Activated CD8-positive, alpha-beta memory T cell treated with anti-CD3 and anti-CD28 coated beads for 24 hours (primary cell): ENCODE measurements around the gene PTPRN2.
A peak's percentile ranks its signal among the peaks of the same experiment; 100 is the strongest.
"Not testable (repeated sequence)": the region's sequence is repeated elsewhere in the genome, so short reads cannot be mapped to it uniquely, and the experiment has no call there.

Experiments used
- DNase-seq: peaks from one replicate; pipeline ENCODE4 v3.0.0-alpha.2; 2020

Gene PTPRN2

DNA sequence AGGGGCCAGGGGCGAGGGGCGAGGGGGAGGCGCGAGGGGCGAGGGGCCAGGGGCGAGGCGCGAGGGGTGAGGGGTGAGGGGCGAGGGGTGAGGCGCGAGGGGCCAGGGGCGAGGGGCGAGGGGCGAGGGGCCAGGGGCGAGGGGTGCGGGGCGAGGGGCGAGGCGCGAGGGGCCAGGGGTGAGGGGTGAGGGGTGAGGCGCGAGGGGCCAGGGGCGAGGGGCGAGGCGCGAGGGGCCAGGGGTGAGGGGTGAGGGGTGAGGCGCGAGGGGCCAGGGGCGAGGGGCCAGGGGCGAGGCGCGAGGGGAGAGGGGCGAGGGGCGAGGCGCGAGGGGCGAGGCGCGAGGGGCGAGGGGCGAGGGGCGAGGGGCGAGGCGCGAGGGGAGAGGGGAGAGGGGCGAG, 192.3 kb downstream of the PTPRN2 start:
- no peak for DNase-seq

DNA sequence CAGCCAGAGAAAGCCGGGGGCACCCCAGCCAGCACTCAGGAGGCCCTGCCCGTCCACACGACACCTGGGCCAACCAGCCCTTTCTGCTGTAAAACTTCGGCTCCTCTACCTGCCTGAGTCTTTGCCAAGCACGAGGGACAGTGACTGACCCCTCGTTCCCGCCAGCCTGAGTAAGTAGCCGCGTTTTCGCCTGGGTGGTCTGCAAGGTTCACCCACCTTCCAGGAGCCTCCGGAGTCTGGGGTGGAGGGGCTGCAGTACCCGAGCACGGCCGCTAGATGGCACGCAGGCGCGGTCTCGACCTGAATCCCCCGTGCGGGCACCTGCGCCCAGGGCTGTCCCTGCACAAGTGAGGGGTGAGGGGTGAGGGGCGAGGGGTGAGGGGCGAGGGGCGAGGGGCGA, 192.7 kb downstream of the PTPRN2 start:
- DNase-seq: peak; percentile 76

DNA sequence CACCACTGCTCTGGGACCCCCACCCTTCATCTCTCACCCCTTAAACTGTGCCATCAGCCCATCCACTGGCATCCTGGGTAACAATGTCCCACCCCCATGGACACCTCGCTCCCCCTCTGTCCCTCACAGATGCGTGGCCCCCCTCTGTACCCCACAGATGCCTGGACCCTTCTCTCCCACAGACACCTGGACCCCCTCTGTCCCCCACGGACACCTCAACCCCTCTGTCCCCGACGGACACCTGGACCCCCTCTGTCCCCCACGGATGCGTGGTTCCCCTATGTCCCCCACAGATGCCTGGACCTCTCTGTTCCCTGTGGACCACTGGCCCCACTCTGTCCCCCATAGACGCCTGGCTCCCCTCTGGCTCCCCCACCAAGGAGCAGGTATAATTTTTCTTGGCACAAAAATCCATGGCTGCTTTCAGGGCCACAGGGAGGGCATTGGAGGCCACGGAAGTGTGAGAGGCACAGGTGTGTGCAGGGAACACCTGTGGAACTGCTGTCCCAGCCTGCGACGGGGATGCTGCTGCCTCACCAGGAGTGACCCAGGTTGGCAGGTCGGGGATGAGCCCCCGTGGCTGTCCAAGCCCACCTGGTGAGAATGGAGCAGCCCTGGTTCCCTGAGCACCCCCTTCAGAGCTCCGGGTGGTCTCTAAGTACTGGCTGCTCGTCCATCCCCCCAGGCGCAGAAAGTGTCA, 193.5 kb downstream of the PTPRN2 start:
- no peak for DNase-seq

DNA sequence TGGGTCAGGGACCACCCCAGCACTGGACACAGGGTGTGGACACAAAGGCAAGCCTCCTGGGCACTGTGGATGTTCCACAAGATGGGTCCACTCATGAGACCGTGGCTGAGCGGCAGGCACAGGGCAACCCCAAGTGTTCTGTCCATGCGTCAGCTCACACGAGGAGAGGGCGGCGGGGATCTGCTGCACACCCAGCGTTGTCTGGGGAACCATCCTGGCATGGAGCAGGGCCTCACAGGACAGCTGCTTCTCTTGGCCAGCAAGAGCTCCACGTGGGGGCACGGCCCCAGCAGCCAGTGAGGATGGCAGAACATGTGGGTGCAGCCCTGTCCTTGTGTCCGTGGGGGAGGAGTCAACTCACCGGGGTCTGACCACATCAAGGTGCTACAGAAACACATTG, 195.4 kb downstream of the PTPRN2 start:
- DNase-seq: no peak

DNA sequence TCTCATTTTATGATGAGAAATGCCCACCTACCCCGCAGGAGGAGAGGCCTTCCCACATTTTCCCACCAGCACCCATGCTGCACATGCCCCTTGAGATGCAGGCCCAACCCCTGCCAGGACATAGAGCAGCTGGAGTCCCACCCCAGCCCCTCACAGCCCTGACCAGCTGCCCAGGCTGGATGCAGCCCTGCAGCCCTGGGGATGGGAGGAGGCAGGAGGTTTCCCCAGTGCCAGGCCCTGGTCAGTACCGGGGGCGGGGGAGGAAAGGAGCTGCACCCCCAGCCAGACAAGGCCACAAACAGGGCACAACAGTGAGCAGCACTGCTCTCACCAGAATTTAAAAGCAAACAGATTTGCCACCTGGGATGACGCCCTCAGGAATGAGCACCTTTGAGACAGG, 196.1 kb downstream of the PTPRN2 start:
- DNase-seq: no peak

DNA sequence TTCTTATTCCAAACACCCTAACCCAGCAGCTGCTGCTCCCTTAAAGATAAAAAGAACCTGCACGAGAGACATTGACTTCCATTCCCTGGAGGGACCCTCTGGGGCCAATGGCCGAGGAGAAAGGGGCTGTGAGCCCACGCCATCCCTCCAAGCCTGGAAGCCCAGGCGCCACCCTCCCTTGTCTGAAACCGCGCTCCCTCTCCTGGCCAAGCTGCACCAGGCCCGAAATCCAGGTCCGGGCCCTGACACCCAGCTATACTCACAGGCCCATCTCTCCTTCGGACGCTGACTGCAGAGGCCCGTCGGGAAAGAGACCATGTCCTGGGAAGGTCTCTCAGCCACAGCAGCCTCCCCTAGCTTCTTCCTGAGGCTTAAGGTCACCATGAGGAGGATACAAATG, 196.5 kb downstream of the PTPRN2 start:
- no peak for DNase-seq

DNA sequence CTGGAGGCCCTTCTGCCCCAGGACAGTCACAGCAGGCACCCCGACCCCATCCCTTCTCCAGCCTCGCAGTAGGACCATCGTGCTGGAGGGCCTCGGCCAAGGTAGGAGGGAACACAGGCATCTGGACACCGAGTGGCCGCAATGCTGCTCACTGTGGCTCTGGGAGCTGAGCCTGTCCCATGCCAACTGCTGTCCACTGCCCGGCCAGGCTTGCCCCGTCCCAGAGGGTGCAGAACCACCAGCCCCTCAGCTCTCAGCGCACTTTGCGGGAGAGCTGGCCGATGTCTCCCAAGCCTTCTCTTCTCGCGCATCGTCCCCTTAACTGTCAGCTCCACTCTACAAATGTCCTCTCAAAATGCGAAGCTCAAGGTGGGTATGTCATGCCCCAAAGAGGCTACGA, 197.2 kb downstream of the PTPRN2 start:
- no peak for DNase-seq

DNA sequence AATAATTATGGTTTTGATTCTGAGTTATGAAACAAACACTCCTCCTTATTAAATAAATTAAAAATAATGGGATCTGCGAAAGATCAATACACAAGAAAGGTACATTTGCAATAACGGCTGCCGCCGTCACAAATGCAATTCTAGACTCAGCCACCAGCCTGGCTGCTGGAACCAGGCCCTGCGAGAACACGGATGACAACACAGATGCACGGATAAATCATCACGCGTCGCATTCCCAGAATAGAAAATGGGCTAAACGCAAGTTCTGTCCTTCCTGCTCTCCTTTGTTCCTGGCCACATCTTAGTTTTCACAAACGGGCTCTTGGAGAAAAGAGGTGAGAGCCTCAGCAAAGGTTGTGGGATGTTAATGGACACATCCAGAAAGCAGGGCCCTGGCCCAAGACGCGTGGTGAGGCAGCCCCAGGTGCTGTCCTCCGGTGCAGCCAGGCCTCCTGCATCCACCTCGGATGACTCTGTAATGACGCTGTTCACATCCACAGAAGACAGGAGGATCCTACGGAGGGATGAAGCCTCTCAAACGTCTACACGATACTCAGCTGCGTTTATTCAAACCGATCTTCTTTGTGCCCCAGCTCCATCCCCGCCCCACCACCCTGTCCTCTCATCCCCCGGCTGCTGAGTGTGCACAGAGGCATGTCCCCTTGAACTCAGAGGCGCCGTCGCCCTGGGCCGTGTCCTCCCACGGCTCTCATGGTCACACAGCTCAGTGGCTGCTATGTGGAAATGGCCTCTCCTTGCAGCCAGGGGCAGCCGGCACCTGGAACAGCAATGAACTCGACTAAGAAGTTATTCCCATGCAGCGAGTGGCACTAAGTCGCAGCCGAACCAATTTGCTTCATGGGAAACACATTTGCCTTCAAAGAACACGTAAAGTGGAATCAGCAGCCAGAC, 197.9 kb downstream of the PTPRN2 start:
- DNase-seq: no peak

DNA sequence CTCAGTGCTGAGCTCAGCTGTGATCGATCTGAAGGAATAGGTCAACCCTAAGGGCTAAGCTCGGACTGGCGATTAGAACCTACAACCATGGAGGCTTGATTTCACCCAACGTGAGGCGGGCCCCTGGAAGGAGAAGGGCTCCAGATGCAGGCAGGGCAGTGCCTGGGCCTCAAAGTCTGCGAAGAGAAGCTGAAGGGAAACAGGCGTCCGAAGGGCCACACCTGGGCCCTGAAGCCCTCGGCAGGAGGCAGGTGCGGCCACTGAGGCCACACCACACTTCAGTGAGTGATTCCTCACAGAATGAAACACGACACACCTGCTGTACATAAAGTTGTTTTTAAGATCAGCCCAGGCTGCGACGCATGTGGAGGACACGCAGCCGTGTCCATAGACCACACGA, 198.7 kb downstream of the PTPRN2 start:
- no peak for DNase-seq

DNA sequence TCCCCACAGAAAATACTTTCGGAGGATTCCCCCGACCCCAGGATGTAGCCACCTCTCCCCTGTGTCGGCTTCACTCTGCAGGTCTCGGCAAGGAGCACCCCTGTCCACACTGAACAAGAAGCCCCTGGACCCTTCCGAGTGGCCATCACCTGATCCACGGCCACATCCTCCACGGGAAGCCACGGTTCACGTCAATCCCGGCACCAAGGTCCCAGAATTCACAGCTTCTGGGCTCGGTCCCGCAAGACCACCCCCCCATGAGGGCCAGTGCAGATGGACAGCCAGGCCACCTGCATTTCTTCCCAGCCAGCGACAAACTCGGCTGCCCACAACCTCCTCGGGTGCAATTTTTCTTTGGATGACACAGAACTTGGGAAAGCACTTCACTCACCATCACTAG, 199.6 kb downstream of the PTPRN2 start:
- DNase-seq: no peak

DNA sequence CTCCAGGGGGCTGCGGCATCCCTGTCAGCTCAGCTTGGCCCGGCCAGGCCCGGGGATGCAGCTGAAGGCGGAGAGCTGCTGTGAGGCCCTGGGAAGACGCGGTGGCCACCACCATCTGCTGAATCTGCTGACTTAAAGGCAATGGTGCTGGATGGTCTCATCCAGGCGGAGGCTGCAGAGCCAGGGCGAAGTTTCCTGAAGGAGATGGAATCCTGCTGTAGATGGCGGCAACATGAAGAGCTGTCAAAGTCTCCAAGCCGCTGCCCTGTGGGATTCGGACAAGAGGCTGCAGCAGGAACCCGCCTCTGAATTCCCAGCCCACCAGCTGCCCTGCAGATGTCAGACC, 200.1 kb downstream of the PTPRN2 start:
- DNase-seq: no peak

DNA sequence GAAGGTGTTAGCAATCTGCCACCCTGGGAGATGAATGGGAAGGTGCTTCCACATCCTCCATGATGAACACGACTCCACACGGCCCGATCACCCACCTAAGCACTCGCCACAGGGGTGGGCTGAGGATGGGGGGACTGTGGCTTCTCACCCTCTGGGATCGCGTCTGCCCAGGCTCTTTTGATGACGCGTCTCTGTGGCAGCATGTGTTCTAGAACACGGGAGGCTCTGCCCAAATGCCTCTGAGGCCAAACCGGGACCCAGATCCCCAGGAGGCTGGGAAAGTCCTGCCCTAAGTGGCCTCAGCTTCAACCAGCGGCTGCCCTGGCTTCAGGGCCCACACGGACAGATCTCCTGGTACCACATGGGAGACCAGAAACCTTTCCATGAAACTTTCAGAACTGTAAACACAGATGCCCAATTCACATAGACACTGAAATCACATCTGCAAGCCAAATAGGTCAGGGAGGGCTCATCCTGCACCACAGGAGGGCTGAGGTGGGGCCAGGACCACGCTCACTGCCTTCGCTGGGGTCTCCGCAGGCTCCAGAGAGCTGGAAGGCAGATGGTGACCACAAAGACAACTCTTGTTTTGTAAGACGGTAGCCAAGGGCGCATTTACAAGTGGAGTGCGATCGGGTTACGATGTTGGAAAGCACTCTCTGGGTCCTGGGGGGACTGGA, 200.6 kb downstream of the PTPRN2 start:
- DNase-seq: no peak

DNA sequence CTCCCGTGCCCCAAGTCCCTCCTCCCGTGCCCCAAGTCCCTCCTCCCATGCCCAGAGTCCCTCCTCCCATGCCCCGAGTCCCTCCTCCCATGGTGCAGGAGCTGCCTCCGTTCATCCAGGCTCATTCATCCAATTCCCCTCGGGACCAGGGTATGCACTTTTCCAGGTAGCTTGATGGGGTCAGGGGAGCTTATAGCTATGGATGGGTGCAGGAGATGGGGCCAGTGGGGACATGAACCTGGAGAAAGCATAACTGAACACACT, 201.3 kb downstream of the PTPRN2 start:
- DNase-seq: no peak

DNA sequence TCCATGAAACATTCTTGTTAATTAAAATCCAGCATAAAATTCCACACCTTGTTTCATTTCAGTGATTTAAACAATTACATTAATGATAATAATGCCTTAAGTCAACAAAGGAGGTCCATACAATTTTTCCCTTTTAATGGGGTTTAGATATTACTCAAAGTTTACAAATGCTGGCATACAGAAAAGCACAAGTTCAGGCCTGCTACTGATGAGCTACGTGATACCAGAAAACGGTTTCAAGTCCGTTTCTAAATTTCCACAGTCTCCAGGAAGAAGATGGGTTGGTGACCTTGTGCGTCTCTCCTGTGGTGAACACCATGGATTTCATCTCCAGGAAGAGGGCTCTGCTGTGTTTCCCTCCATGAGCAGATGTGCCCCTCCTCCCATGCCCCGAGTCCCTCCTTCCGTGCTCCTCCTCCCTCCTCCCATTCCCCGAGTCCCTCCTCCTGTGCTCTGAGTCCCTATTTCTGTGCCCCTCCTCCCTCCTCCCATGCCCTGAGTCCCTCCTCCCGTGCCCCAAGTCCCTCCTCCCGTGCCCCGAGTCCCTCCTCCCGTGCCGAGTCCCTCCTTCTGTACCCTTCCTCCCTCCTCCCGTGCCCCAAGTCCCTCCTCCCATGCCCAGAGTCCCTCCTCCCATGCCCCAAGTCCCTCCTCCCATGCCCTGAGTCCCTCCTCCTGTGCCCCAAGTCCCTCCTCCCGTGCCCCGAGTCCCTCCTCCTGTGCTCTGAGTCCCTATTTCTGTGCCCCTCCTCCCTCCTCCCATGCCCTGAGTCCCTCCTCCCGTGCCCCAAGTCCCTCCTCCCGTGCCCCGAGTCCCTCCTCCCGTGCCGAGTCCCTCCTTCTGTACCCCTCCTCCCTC, 201.9 kb downstream of the PTPRN2 start:
- DNase-seq: not testable (repeated sequence)

DNA sequence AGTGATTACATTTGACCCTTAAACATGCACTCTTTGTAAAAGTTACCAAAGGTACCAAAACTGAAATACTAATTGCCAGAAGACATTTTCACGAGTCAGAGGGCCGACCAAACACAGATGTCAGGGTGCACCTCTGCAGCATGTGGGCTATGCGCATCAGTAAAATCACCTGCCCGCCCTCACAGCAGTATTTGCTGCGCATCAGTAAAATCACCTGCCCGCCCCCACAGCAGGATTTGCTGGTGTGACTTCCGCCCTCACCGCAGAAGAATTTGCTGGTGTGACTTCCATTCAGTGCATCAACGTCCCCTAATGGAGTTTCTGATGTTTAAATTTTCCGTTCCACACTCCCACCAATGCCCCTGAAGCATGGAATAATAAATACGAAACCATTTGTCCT, 202.9 kb downstream of the PTPRN2 start:
- no peak for DNase-seq

DNA sequence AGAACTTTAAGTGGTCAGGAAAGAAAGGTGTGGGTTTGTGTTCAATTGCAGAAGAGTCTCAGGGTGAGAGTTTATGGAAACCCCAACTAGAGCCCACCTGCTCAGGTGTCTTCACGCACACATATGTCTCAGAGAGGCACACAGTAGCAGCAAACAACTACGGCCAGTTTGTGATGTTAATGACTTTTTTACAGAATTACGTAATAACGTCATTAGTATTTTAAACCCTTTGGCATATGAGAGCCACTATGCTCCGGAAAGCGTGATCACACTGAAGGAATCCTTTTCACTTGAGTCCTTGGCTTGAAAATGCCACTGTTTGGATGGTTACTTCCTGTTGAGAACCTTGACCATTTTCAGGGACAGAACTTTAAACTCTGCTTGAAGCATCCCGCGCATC, 204.0 kb downstream of the PTPRN2 start:
- DNase-seq: no peak

DNA sequence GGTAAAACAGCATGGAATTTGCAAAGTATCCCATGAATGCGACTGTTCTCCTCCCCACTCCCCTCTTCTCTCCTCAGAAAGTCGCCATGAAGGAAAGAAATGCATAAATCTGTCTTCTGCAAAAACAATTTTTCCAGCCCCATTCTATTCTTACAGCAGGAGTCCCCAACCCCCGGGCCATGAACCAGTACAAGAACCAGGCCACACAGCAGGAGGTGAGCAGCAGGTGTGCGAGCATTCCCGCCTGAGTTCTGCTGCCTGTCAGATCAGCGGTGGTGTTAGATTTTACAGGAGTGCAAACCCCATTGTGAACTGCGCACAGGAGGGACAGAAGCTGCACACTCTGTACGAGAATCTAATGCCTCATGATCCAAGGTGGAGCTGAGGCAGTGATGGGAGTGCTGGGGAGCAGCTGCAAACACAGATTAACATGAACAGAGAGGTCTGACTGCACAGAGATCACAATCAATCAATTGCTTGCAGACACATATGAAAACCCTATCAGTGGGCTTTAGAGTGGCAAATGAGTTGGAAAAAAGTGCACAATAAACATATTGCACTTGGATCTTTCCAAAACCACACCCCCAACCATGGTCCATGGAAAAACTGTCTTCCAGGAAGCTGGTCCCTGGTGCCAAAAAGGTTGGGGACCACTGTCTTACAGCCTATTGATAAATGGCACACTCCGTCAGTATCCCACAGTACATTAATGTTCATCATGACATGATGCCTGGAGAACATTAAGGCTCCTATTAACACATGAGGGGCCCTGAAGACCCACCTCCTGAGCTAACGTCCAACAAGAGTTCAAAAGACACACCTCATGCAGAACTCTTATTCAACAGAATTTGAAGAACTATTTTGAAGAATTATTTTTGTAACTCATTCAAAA, 205.0 kb downstream of the PTPRN2 start:
- DNase-seq: no peak

DNA sequence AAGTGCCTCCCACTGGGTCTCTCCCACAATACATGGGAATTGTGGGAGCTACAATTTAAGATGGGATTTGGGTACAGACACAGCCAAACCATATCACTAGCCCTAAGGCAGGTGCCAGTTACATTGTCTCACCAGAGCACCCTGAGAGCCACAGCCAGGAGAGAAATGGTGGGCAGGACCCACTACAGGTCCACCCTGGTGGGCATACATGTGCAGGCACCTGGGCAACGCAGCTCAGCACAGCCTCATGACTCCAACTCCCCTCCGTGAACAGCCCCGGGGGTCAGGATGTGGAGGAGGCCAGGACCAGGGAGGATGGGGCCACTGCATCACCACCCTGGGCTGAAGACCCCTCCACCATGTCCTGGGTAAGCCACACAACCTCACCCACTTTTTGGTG, 205.7 kb downstream of the PTPRN2 start:
- no peak for DNase-seq

DNA sequence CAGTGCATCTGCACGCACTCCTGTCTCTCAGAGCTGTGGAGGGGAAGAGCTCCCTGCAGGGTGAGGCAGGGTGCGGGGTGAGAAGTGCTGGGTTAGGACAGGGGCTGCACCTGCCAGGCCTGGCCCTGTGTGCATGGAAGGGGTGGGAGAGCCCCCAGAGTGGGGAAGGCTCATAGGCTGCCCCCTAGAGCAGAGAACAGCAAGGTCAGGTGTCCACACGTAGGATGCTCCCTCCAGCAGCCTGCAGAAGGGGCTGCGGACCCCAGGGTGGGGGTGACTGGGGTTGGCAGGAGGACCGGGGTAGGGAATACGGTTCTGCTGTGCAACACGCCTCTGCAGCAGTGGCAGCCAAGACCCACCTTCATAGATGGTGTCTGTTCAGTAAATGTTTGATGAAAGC, 208.6 kb downstream of the PTPRN2 start:
- DNase-seq: no peak

DNA sequence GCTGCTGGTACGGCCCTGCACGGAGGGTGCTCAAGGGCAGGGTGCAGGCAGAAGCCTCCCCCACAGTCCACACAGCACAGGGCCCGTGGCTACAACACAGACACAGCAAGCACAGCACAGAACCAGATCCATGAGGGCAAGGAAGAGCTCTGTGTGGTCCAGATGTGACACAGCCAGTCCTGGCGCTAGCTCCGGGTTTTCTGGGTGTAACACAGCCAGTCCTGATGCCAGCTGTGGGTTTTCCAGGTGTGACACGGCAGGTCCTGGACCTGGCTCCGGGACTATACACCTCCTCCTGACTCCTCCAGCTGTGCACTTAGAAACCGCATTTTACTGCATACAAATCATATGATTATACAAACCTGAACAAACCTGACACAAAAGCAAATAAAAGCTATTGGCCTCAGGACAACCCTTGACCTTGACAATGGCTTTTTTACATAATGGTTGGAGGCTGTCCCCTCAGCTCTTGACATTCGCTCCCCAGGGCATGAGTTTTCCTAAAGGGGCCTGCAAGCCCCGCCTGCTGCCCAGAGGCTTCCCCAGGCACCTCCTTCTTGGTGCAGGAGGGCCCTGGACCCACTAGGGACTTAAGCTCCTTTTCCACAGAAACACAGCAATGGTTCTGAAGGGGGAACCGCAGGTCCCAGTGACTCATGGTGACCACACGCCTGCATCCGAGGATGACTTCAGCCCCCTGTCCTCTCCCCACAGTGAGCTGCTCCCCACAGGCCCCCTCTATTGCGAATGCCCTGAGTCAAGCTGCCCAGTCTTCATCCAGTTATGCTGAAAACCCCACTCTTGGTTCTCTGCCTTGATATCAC, 209.6 kb downstream of the PTPRN2 start:
- no peak for DNase-seq

DNA sequence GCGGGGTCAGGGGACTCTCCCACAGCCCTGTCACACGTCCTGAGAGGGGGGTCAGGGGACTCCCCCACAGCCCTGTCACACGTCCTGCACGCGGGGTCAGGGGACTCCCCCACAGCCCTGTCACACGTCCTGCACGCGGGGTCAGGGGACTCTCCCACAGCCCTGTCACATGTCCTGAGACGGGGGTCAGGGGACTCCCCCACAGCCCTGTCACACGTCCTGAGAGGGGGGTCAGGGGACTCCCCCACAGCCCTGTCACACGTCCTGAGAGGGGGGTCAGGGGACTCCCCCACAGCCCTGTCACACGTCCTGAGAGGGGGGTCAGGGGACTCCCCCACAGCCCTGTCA, 210.8 kb downstream of the PTPRN2 start:
- not testable (repeated sequence) for DNase-seq
